SK-N-SH treated with all-trans-retinoic acid at 6 μM for 48 hours (cell line): ENCODE measurements around the gene FOXL2NB.

ENCODE experiments used
- ATAC-seq: fragments of 200-7000 bp; cut with Tn5 transposase; 3 replicates; pipeline ENCODE4 v1.9.1; 2020; ENCODE audit warnings: mild to moderate bottlenecking, moderate library complexity
- ARNTL ChIP-seq: fragments of 450-650 bp; formaldehyde crosslinking; IDR thresholded peaks from 2 replicates; pipeline ENCODE4 v1.5.0; 2020; ENCODE audit warnings: low read depth, mild to moderate bottlenecking, moderate library complexity, borderline replicate concordance
- BACH2 ChIP-seq: fragments of 250-450 bp; sonication (Bioruptor Pico); IDR thresholded peaks from 2 replicates; pipeline ENCODE4 v1.9.0; 2021; ENCODE audit warnings: mild to moderate bottlenecking, borderline replicate concordance
- CSDC2 ChIP-seq: fragments of 250-450 bp; sonication (Bioruptor Pico); IDR thresholded peaks from 2 replicates; pipeline ENCODE4 v1.5.0; 2020; ENCODE audit warnings: mild to moderate bottlenecking, moderate library complexity
- ESRRG ChIP-seq: fragments of 250-450 bp; sonication (Bioruptor Pico); IDR thresholded peaks from 2 replicates; pipeline ENCODE4 v1.6.1; 2021; ENCODE audit warnings: mild to moderate bottlenecking
- GLIS3 ChIP-seq: fragments of 250-450 bp; sonication (Bioruptor Pico); IDR thresholded peaks from 2 replicates; pipeline ENCODE4 v1.5.0; 2020; ENCODE audit warnings: mild to moderate bottlenecking, moderate library complexity
- ISL1 ChIP-seq: fragments of 250-450 bp; sonication (Bioruptor Pico); IDR thresholded peaks from 2 replicates; pipeline ENCODE4 v2.1.2; 2022; ENCODE audit warnings: mild to moderate bottlenecking, moderate library complexity
- OSR1 ChIP-seq: fragments of 250-450 bp; sonication (Bioruptor Pico); IDR thresholded peaks from 2 replicates; pipeline ENCODE4 v1.8.0; 2022; ENCODE audit warnings: moderate library complexity, mild to moderate bottlenecking, inconsistent platforms
- PPARA ChIP-seq: fragments of 250-450 bp; sonication (Bioruptor Pico); IDR thresholded peaks from 2 replicates; pipeline ENCODE4 v1.5.0; 2020; ENCODE audit warnings: mild to moderate bottlenecking, borderline replicate concordance
- RARB ChIP-seq: fragments of 250-450 bp; sonication (Bioruptor Pico); IDR thresholded peaks from 2 replicates; pipeline ENCODE4 v1.8.0; 2021; ENCODE audit warnings: mild to moderate bottlenecking, moderate library complexity
- SNAI2 ChIP-seq: fragments of 250-450 bp; sonication (Bioruptor Pico); IDR thresholded peaks from 2 replicates; pipeline ENCODE4 v1.5.0; 2020; ENCODE audit warnings: mild to moderate bottlenecking, moderate library complexity
- TCF4 ChIP-seq: fragments of 250-450 bp; sonication (Bioruptor Pico); IDR thresholded peaks from 2 replicates; pipeline ENCODE4 v1.8.0; 2021; ENCODE audit warnings: mild to moderate bottlenecking, moderate library complexity, borderline replicate concordance
- TOX ChIP-seq: fragments of 250-450 bp; sonication (Bioruptor Pico); IDR thresholded peaks from 2 replicates; pipeline ENCODE4 v1.8.0; 2021; ENCODE audit warnings: mild to moderate bottlenecking, moderate library complexity, borderline replicate concordance
- ZC3H10 ChIP-seq: fragments of 250-450 bp; sonication (Bioruptor Pico); IDR thresholded peaks from 2 replicates; pipeline ENCODE4 v1.5.1; 2021; ENCODE audit warnings: mild to moderate bottlenecking, moderate library complexity
- ZFP30 ChIP-seq: fragments of 450-650 bp; formaldehyde crosslinking; IDR thresholded peaks from 2 replicates; pipeline ENCODE4 v1.5.0; 2022; ENCODE audit warnings: mild to moderate bottlenecking, moderate library complexity
- ZNF70 ChIP-seq: fragments of 450-650 bp; formaldehyde crosslinking; IDR thresholded peaks from 2 replicates; pipeline ENCODE4 v1.5.0; 2020; ENCODE audit warnings: mild to moderate bottlenecking, moderate library complexity
- TF ChIP-seq, protein P1 (sequence below): fragments of 250-450 bp; sonication (Bioruptor Pico); IDR thresholded peaks from 2 replicates; pipeline ENCODE4 v1.8.0; 2021; ENCODE audit warnings: low read depth, mild to moderate bottlenecking, moderate library complexity, borderline replicate concordance
- TF ChIP-seq, protein P2 (sequence below): fragments of 250-450 bp; sonication (Bioruptor Pico); IDR thresholded peaks from 2 replicates; pipeline ENCODE4 v1.5.0; 2020; ENCODE audit warnings: mild to moderate bottlenecking, moderate library complexity
- TF ChIP-seq, protein P3 (sequence below): fragments of 250-450 bp; sonication (Bioruptor Pico); IDR thresholded peaks from 2 replicates; pipeline ENCODE4 v1.5.1; 2021; ENCODE audit warnings: mild to moderate bottlenecking, moderate library complexity
- TF ChIP-seq, protein P4 (sequence below): fragments of 250-450 bp; sonication (Bioruptor Pico); IDR thresholded peaks from 2 replicates; pipeline ENCODE4 v1.5.1; 2020; ENCODE audit warnings: low read depth, mild to moderate bottlenecking, moderate library complexity
- TF ChIP-seq, protein P5 (sequence below): fragments of 250-450 bp; sonication (Bioruptor Pico); IDR thresholded peaks from 2 replicates; pipeline ENCODE4 v1.8.0; 2020; ENCODE audit warnings: mild to moderate bottlenecking, moderate library complexity, borderline replicate concordance

FOXL2NB gene

DNA sequence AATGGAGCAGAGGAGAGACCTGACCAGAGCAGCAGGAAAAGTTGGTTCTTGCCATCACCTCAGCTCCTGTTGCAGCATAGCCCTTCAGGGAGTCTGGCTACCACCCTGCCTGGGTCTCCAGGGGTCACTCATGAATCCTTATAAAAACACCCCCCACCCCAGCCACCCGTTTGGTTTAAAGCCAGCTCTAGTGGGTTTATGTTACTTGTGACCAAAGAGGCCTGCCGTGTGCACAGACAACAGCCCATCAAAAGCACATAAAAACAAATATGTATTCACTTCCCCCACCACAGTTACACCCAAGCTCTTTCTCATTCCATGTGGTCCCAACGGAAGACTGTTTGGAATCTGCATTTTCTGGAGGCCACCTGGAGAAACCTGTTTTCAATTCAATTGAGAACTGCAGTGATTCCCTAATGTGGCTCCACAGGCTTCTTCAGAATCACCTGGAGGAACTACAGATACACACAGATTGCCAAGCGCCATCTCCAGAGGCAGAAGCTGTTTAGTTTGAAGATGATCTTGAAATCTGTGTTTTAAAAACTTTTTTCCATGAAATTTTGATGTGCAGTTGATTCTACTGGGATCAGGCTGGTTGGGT is 13.8 kb upstream of the FOXL2NB start (continued):
- TF ChIP-seq, protein P1, sequence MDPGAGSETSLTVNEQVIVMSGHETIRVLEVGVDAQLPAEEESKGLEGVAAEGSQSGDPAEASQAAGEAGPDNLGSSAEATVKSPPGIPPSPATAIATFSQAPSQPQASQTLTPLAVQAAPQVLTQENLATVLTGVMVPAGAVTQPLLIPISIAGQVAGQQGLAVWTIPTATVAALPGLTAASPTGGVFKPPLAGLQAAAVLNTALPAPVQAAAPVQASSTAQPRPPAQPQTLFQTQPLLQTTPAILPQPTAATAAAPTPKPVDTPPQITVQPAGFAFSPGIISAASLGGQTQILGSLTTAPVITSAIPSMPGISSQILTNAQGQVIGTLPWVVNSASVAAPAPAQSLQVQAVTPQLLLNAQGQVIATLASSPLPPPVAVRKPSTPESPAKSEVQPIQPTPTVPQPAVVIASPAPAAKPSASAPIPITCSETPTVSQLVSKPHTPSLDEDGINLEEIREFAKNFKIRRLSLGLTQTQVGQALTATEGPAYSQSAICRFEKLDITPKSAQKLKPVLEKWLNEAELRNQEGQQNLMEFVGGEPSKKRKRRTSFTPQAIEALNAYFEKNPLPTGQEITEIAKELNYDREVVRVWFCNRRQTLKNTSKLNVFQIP (CRISPR knock-in tag), result no peak
- TF ChIP-seq BACH2 (no peak), ZNF70 (CRISPR knock-in tag) (no peak)

DNA sequence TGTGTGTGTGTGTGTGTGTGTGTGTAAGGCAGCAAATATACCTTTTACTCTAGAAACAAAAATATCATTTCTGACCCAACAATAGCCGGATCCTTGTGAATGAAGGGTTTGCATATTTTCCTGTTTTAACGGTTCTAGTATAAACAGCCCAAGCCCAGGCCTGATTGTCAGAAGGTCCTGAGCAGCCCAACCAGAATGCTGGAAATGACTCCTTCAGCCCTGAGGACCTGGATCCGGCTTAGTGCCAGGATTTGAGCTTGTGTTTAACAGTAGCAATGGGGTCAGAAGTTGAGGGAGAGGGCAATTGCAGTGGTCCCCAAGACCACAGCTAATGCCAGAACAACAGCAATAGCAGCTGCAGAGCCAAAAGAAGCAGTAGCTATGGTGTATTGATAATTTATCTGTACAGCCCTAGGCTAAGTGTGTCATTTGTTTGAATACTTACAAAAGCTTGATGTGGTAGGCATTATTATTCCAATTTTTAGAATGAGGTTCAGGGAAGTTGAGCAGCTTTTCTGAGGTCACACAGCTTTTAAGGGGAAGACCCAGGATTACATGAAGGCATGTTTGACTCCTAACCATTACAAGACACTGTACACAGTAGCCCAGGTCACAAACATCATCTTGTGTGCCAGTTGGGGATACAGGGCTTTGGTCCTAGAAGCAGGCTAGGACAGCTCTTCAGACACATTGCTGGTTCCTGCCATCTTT is 12.9 kb upstream of the FOXL2NB start:
- TF ChIP-seq ZFP30 (no peak), RARB (CRISPR knock-in tag) (no peak), TCF4 (CRISPR knock-in tag) (no peak), OSR1 (CRISPR knock-in tag) (no peak), CSDC2 (no peak), ESRRG (no peak), TOX (CRISPR knock-in tag) (no peak), ISL1 (CRISPR knock-in tag) (no peak), ZC3H10 (no peak), PPARA (CRISPR knock-in tag) (no peak), ZNF70 (CRISPR knock-in tag) (no peak), SNAI2 (CRISPR knock-in tag) (no peak), GLIS3 (CRISPR knock-in tag) (no peak), BACH2 (no peak), ARNTL (CRISPR knock-in tag) (no peak)
- TF ChIP-seq, protein P2, sequence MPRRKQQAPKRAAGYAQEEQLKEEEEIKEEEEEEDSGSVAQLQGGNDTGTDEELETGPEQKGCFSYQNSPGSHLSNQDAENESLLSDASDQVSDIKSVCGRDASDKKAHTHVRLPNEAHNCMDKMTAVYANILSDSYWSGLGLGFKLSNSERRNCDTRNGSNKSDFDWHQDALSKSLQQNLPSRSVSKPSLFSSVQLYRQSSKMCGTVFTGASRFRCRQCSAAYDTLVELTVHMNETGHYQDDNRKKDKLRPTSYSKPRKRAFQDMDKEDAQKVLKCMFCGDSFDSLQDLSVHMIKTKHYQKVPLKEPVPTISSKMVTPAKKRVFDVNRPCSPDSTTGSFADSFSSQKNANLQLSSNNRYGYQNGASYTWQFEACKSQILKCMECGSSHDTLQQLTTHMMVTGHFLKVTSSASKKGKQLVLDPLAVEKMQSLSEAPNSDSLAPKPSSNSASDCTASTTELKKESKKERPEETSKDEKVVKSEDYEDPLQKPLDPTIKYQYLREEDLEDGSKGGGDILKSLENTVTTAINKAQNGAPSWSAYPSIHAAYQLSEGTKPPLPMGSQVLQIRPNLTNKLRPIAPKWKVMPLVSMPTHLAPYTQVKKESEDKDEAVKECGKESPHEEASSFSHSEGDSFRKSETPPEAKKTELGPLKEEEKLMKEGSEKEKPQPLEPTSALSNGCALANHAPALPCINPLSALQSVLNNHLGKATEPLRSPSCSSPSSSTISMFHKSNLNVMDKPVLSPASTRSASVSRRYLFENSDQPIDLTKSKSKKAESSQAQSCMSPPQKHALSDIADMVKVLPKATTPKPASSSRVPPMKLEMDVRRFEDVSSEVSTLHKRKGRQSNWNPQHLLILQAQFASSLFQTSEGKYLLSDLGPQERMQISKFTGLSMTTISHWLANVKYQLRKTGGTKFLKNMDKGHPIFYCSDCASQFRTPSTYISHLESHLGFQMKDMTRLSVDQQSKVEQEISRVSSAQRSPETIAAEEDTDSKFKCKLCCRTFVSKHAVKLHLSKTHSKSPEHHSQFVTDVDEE (CRISPR knock-in tag), result no peak
- TF ChIP-seq, protein P3, sequence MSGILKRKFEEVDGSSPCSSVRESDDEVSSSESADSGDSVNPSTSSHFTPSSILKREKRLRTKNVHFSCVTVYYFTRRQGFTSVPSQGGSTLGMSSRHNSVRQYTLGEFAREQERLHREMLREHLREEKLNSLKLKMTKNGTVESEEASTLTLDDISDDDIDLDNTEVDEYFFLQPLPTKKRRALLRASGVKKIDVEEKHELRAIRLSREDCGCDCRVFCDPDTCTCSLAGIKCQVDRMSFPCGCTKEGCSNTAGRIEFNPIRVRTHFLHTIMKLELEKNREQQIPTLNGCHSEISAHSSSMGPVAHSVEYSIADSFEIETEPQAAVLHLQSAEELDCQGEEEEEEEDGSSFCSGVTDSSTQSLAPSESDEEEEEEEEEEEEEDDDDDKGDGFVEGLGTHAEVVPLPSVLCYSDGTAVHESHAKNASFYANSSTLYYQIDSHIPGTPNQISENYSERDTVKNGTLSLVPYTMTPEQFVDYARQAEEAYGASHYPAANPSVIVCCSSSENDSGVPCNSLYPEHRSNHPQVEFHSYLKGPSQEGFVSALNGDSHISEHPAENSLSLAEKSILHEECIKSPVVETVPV (CRISPR knock-in tag), result no peak
- TF ChIP-seq, protein P1 (CRISPR knock-in tag), result no peak
- TF ChIP-seq, protein P4, sequence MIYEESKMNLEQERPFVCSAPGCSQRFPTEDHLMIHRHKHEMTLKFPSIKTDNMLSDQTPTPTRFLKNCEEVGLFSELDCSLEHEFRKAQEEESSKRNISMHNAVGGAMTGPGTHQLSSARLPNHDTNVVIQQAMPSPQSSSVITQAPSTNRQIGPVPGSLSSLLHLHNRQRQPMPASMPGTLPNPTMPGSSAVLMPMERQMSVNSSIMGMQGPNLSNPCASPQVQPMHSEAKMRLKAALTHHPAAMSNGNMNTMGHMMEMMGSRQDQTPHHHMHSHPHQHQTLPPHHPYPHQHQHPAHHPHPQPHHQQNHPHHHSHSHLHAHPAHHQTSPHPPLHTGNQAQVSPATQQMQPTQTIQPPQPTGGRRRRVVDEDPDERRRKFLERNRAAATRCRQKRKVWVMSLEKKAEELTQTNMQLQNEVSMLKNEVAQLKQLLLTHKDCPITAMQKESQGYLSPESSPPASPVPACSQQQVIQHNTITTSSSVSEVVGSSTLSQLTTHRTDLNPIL (CRISPR knock-in tag), result no peak
- TF ChIP-seq, protein P5, sequence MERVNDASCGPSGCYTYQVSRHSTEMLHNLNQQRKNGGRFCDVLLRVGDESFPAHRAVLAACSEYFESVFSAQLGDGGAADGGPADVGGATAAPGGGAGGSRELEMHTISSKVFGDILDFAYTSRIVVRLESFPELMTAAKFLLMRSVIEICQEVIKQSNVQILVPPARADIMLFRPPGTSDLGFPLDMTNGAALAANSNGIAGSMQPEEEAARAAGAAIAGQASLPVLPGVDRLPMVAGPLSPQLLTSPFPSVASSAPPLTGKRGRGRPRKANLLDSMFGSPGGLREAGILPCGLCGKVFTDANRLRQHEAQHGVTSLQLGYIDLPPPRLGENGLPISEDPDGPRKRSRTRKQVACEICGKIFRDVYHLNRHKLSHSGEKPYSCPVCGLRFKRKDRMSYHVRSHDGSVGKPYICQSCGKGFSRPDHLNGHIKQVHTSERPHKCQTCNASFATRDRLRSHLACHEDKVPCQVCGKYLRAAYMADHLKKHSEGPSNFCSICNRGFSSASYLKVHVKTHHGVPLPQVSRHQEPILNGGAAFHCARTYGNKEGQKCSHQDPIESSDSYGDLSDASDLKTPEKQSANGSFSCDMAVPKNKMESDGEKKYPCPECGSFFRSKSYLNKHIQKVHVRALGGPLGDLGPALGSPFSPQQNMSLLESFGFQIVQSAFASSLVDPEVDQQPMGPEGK (CRISPR knock-in tag), result no peak
- no peak for ATAC-seq
